ENCODE results near the gene PARD3.

The PARD3 gene

DNA sequence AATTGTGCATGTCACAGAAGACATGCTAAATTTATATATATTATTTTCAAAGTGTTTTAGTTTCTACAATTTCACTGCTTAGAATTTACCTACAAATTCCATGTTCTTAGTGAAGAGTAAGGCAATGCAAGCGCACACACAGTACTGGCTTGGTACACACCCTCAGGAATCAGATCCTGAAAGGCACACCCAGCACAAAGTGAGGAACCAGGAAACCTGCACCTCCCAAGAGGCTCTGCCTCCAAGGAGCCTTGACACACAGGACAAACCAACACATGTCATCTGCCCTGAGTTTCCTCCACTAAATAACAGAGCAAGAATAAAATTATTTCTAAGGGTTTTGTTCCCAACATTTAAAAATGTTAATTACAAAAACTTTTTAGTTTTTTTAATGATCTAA is 156.2 kb downstream of the PARD3 start:
- no peak overlapping the region for H3K4me3 ChIP-seq (ENCODE audit: low read depth, low read length)
- TF ChIP-seq CTCF (IDR thresholded peaks at IDR 0.05; ENCODE audit: low read depth, low read length, missing control alignments) = no peak
- DNase-seq (ENCODE audit: low read depth) = no peak

GRCh38 chr10:34656661-34657060 is 158.4 kb downstream of the PARD3 start:
- no peak overlapping the region for H3K4me3 ChIP-seq (ENCODE audit: low read depth, low read length)
- DNase-seq (ENCODE audit: low read depth) = no peak
- TF ChIP-seq CTCF (IDR thresholded peaks at IDR 0.05; ENCODE audit: low read depth, low read length, missing control alignments) = no peak

- TF ChIP-seq CTCF (IDR thresholded peaks at IDR 0.05; ENCODE audit: low read depth, low read length, missing control alignments) = peak; percentile 68
- H3K4me3 ChIP-seq (ENCODE audit: low read depth, low read length) = no peak overlapping the region
- DNase-seq (ENCODE audit: low read depth) = peak; percentile 15
Measured at GRCh38 chr10:34655286-34656170, 159.6 kb downstream of the PARD3 start.

DNA sequence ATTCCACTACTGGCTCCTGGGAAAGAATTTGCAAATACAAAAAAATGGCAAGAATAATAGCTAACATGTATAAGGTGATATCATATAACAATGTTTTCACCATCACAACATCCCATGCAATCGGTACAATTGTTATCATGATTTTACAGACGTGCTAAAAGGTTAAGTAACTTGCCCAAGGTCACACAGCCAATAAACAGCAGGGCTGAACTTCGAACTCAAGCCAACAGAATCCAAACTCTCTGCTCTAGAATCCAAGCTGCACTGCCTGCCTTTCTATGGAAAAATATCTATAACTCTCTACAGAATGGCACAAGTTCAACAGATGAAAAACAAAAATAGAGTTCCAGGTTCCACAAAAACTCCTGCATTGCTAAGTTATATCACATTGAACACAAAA is 160.9 kb downstream of the PARD3 start:
- DNase-seq (ENCODE audit: low read depth) = no peak
- no peak for TF ChIP-seq CTCF (IDR thresholded peaks at IDR 0.05; ENCODE audit: low read depth, low read length, missing control alignments)
- no peak overlapping the region for H3K4me3 ChIP-seq (ENCODE audit: low read depth, low read length)

- H3K4me3 ChIP-seq (ENCODE audit: low read depth, low read length) = no peak overlapping the region
- TF ChIP-seq CTCF (IDR thresholded peaks at IDR 0.05; ENCODE audit: low read depth, low read length, missing control alignments) = no peak
Measured at GRCh38 chr10:34653530-34653929, 161.6 kb downstream of the PARD3 start.

GRCh38 chr10:34651416-34652195 is 163.5 kb downstream of the PARD3 start:
- no peak for TF ChIP-seq CTCF (IDR thresholded peaks at IDR 0.05; ENCODE audit: low read depth, low read length, missing control alignments)
- no peak overlapping the region for H3K4me3 ChIP-seq (ENCODE audit: low read depth, low read length)
- DNase-seq (ENCODE audit: low read depth) = no peak

More at GRCh38 chr10:34653530-34653929, 161.6 kb downstream of the PARD3 start:
- no peak for DNase-seq (ENCODE audit: low read depth)

All from GM12864 (cell line).